ENCODE measurements around the gene KCTD5. TPM values are rescaled to one million over a fixed set of nuclear protein-coding genes. Genes with fewer than 3 reads are reported as not detected.
"Not testable (repeated sequence)": the region's sequence is repeated elsewhere in the genome, so short reads cannot be mapped to it uniquely, and the experiment has no call there.

Gene KCTD5
- total RNA-seq, 1 donor from 2014 or later = 27.2 TPM

DNA sequence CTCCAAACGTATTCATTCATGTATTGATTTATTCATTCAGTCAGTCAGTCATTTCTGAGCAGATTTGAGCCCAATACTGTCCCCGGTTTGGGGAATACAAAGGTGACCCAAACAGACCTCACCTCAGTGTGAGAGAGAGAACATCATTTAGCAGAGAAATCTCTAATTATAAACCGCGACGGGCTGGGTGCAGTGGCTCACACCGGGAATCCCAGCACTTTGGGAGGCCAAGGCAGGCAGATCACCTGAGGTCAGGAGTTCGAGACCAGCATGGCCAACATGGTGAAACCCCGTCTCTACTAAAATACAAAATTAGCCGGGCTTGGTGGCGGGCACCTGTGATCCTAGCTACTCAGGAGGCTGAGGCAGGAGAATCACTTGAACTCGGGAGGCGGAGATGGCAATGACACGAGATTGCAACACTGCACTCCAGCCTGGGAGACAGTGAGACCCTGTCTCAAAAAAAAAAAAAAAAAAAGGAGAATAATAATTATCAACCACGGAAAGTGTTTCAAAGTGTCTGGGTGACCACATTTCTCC is 39.4 kb downstream of the KCTD5 start:
- not testable (repeated sequence) for DNase-seq (ENCODE audit: low read depth, low spot score)

- DNase-seq (ENCODE audit: low read depth, low spot score) = no peak
Observed at GRCh38 chr16:2724088-2724676, 41.9 kb downstream of the KCTD5 start.

DNA sequence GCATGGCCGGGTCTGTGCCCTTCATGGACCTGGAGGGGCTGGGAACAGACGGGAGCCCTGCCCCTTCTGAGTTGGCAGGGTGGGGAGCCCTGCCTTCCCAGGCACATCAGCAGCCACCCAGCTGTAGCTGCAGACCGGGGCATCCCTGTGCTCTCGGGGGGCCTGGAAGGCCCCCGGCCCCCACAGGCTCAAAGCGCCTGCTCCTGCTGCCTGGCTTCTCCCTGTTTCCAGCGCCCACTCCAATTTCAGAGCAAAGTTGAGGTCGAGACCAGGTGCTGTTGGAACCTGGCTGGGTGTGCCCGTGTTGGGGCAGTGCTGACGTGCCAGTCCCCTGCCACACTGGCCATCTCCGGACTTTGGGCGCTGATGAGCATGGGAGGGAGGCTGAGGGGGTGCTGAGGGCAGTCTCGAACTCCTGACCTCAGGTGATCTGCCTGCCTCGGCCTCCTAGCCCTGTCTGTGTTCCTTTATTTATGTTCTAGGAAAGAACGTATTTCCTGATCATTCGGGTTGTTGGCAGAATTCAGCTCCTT is 42.6 kb downstream of the KCTD5 start:
- DNase-seq (ENCODE audit: low read depth, low spot score) = no peak

DNA sequence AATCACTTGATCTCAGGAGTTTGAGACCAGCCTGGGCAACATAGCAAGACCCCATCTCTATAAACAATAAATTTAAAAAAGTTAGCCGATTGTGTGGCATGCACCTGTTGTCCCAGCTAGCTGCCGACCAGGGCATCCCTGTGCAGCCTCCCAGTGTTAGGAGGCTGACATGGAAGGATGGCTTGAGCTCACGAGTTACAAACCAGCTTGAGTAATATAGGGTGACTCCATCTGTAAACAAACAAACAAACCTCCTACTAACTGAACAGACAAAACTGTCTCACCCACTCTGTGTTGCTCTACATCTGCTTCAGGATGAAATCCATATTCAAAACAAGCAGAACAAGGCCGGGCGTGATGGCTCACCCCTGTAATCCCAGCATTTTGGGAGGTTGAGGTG is 44.6 kb downstream of the KCTD5 start:
- DNase-seq (ENCODE audit: low read depth, low spot score) = no peak

DNA sequence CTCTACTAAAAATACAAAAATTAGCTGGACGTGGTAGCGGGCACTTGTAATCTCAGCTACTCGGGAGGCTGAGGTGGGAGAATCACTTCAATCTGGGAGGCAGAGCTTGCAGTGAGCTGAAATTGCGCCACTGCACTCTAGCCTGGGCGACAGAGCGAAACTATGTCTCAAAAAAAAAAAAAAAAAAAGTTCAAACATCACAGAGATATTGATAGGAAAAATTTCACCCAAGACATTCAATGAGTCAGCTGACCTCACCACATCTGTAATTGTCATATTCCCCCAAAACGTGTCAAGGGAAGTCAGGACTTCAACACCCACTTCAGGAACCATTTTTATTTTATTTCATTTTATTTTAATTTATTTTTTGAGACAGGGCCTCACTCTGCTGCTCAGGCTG is 45.7 kb downstream of the KCTD5 start:
- DNase-seq (ENCODE audit: low read depth, low spot score) = no peak

GRCh38 chr16:2734844-2735515 is 52.7 kb downstream of the KCTD5 start:
- no peak for DNase-seq (ENCODE audit: low read depth, low spot score)

DNA sequence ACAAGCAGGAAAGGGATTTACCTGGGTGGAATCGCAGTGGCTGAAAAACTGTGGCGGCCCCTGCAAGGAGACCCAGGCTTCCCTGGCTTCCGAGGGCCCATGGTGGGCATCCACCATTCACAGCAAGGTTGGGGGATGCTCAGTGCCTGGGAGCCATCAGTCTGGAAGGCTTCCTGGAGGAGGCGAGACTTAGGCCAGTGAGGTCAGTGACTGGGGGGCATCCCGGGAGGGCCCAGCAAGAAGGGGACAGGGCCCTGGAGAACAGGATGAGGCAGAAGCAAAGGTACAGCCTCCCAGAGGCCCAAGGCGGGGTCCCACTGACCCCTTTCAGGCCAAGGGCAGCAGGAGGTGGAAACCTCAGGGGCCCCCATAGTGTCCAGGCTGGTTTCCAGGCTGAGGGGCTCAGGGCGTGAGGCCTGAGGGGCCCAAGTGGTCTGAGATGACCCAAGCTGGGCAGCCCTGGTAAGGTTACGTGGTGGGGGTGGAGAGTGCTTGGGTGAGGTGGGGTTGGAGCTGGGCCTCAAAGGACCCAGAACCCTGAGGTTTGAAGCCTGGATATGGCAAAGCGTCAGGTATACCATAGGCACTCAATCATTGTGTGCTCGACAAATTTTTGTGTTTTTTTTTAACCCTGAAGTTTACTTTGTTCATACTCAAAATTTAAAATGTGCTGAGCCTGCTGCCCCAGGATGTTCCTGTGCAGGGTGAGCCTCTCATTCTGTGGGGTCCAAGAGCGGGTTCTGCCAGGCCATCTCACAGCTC is 54.3 kb downstream of the KCTD5 start:
- no peak for DNase-seq (ENCODE audit: low read depth, low spot score)

GRCh38 chr16:2737238-2737605 is 54.9 kb downstream of the KCTD5 start:
- DNase-seq (ENCODE audit: low read depth, low spot score) = no peak

GRCh38 chr16:2737895-2738418 is 55.6 kb downstream of the KCTD5 start:
- no peak for DNase-seq (ENCODE audit: low read depth, low spot score)

DNA sequence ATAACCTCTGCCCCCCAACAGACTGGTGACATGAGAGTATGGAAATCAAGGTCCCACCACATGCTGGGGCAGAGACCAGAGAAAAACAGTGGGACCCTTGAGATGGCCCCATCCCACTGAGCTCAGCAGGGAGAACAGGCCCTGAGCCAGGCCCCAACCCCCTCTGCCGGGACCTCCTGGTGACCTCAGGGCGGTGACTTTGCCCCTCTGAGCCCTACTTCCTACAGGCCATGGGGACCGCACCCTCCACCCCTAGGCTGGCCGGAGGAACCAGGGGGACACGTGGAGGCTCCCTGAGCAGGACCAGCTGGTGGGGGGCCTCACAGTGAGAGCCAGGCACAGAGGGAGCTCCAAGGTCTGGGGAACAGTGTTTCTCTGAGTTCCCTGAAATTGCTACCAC is 56.3 kb downstream of the KCTD5 start:
- no peak for DNase-seq (ENCODE audit: low read depth, low spot score)

DNA sequence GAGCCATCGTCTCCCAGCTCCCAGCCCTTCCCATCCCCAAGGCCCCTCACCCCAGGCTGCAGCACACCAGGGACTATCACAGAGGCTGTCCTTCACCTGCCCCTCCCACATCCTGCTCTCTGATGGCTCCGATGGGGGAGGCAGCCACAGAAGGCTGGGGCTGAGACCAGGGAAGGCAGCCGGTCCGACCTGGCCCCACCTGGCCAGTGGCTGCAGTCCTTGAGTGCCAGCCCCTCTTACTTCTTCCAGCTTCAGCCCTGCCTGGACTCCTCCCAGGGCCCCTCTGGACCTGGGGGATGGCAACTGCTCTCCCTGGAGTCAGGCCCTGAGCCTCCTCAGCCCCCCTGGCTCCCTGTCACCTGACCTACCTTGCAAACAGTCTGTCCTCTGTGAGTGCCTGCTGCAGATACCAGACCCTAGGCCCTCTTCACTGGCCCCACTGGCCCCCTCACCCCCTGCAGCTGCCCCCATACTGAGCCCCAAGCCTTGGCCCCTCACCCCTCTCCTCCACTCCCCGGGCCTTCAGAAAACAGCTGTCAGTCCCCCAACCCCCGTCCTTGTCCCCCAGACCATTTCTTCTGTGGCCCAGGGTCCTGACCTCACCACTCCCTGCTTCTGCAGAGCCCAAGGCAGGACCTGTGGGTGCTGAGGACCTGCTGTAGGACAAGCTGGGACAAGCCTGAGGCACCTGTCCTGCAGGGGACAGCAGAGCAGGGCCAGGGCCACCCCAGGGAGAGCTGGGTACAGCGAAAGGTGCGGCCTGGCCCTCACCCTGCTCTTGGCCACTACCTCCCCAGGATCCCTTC is 57.5 kb downstream of the KCTD5 start:
- no peak for DNase-seq (ENCODE audit: low read depth, low spot score)

GRCh38 chr16:2740476-2740875 is 58.2 kb downstream of the KCTD5 start:
- no peak for DNase-seq (ENCODE audit: low read depth, low spot score)

- DNase-seq (ENCODE audit: low read depth, low spot score) = no peak
Observed at GRCh38 chr16:2741168-2741567, 58.8 kb downstream of the KCTD5 start.

GRCh38 chr16:2742323-2743006 is 60.1 kb downstream of the KCTD5 start:
- no peak for DNase-seq (ENCODE audit: low read depth, low spot score)

DNA sequence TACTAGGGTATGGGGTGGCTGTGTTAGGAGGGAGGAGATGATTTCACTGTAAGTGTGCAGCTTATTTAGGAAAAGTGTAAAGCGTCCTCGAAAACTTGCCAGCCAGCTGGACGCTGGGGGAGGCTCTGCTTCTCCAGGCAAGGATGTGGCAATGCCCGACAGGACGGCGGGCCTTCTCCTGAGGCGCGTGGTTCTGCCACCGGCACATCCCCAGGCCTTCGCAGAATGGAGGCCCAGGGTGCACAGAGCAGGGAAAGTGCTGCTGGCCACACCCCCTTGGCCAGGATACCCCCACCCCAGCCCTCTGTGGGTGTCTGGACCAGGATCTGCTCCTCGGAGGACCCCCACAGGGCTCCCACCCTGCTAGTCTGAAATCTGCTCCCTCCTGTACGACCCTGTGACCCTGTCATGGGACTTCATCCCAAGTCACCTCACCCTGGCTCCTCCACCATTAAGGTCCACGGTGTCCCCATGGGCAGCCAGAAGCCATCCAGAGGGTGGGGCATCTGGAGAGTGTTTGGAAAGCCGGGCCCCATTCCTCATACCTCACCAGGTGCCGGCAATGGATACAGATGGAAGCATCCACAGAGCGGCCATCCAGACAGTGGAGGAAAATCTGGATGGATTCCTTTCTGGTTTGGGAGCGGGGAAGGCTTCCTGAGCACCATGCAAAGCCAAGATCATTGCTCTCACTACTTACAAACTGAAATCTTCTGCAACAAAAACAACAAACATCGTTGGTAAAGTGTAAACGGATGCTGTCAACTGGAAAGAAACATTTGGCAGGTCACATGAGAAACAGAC is 60.9 kb downstream of the KCTD5 start:
- DNase-seq (ENCODE audit: low read depth, low spot score) = no peak

GRCh38 chr16:2744711-2745110 is 62.4 kb downstream of the KCTD5 start:
- no peak for DNase-seq (ENCODE audit: low read depth, low spot score)

DNA sequence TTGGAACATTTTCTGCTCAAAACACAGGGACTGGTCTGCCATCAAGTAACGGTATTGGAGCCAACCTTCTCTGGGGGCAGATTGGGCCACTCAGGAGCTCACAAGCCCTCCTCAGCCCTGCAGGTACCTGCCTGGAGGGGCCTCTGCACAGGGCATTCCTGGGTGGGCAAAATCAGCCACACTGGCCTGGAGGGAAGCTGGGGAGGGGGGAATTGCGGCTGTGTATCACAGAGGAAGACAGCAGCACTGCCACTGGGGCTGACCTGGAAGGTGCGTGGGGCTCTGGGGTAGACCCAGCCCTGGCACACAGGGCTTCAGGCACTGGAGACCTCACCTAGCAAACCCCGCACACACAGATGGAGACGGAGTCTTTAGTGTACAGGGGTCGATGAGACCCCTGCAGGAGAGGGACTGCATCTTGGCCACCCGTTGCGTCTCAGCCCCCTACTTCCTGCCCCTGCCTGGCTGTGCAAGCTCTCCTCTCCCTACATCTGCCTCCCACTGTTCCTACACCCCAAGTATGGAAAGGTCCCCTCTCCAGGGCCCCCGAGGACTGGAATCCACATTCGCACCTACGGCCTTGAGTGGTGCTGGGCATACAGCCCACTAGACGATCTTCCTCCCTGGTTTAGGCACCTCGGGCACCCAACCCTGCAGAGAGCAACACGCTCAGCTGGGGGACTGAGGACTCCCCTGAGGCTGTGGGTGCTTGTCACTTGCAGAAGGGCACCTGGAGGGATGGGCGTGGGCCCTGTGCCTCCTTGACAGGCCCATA is 63.0 kb downstream of the KCTD5 start:
- DNase-seq (ENCODE audit: low read depth, low spot score) = no peak

GRCh38 chr16:2745961-2746360 is 63.6 kb downstream of the KCTD5 start:
- no peak for DNase-seq (ENCODE audit: low read depth, low spot score)
